Frontal cortex (tissue), 4 donors: Measurements from ENCODE around the gene TPGS1. TPM values are rescaled to one million over a fixed set of nuclear protein-coding genes. Genes with fewer than 3 reads are reported as not detected.

Source experiments
- DNase-seq, 2 donors: peaks; one replicate each; pipeline ENCODE4 v3.0.0; 2012; ENCODE audit warnings: low spot score in 2 of 2
- FAIRE-seq: peaks from 2 replicates; lab custom pipeline; 2012; peaks lifted over from hg19 to GRCh38; lab: Jason Lieb, UNC
- total RNA-seq: library from RNA; depleted of rRNA; stranded (reverse); fragments of >200 nt; gene quantifications from one replicate; pipeline ENCODE4 v1.2.3, GENCODE V29; 2014
- donor health status: control.
- donor health status: control.
- donor health status: control.

The TPGS1 gene
- total RNA-seq, 1 donor from 2014 or later = 26.1 TPM

DNA sequence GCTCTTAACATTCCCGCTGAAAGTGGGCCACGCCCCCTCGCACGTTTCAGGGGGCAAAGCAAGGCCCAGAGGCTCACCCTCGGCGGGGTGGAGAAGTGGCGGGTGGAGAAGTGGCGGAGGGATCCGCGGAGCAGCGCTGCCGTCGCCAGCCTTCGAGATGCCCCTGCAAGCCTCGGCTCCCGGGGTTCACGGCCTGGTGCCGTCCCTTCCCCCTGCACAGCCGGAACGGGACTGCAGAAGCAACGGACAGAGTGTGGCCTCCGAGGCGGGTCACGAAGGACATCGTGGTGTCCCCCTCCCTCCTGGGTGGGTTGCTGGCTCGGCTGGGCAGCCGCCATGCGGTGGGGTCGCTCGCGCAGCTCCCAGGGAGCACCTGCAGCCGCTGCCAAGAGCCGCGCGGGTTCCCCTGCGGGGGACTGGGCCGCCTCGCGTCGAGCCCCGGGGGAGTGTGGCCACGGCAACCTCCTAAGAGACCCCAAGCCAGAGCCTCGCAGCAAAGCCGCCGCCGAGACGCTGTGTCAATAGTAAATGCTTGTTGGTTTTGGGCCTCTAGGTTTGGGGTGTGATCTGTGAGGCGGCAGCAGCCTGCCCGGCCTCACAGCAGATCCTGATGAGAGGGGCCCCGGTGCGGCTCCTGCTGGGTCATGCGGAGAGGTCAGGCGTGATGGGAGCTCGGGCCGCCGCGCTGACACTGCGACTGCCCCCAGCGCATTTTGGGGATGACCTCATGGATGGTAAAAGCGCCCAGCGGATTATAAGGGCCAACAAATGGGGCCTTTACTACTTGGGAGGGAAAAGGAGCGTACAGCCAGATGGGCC, 5.5 kb downstream of the TPGS1 start:
- no peak for FAIRE-seq

DNA sequence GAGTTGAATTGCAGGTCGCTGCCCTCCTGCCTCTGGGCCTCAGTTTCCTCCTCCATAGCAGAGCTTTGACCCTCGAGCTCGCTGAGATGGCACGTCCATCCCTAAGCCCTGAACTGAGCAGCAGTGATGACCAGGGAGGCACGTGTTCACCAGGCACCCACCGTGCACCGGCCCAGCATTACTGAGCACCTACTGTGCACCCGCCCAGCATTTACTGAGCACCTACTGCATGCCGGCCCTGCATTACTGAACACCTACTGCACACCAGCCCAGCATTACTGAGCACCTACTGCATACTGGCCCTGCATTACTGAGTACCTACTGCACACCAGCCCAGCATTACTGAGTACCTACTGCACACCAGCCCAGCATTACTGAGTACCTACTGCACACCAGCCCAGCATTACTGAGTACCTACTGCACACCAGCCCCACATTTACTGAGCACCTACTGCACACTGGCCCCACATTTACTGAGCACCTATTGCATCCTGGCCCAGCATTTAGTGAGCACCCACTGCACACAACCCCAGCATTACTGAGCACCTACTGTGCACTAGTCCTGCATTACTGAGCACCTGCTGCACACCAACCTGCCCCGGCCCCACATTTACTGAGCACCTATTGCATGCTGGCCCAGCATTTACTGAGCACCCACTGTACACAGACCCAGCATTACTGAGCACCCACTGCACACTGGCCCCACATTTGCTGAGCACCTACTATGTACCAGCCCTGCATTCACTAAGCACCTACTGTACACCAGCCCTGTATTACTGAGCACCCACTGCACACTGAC, 6.3 kb downstream of the TPGS1 start:
- FAIRE-seq (no peak), DNase-seq (no peak)

More for the DNA sequence above, 5.5 kb downstream of the TPGS1 start:
- no peak for DNase-seq

DNA sequence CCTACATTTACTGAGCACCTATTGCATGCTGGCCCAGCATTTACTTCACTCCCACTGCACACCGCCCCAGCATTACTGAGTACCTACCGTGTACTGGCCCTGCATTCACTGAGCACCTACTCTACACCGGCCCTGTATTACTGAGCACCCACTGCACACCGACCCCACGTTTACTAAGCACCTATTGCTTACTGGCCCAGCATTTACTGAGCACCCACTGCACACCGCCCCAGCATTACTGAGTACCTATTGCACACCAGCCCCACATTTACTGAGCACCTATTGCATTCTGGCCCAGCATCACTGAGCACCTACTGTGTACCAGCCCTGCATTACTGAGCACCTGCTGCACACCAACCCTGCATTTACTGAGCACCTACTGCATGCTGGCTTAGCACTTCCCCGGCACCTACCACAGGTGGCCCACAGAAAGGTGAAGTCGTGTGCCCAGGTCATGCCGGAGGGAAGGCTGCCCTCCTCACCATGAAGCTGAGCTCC, 6.9 kb downstream of the TPGS1 start:
- FAIRE-seq = no peak

GRCh38 chr19:517721-518597, 10.7 kb downstream of the TPGS1 start:
- DNase-seq = no peak
- no peak for FAIRE-seq

More for the DNA sequence above, 6.9 kb downstream of the TPGS1 start:
- no peak for DNase-seq

DNA sequence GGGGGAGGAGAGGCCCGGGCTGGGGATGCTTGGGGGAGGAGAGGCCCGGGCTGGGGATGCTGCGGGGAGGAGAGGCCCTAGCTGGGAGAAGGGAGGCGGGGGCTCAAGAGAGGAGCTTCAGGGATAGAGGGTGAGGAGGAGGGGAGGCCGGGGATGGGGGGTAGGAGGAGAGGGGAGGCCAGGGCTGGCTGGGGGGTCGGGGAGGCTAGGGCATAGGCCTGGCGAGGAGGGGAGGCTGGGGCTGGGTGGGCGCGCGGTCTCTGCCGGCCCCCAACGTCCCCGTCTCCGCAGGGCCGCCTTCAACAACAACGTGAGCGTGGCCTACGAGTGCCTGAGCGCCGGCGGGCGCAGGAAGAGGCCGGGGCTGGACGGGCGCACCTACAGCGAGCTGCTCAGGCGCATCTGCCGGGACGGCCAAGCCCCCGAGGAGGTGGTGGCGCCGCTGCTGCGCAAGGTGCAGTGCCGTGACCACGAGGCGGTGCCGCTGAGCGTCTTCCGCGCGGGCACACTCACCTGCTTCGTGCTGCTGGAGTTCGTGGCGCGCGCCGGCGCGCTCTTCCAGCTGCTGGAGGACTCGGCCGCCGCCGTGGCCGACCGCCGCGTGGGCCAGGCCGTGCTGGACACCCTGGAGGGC, 11.4 kb downstream of the TPGS1 start:
- no peak for DNase-seq
- no peak for FAIRE-seq

GRCh38 chr19:519449-519865, 12.2 kb downstream of the TPGS1 start:
- no peak for DNase-seq
- no peak for FAIRE-seq

- FAIRE-seq (no peak), DNase-seq (no peak)
Measured at GRCh38 chr19:522726-523125, 15.4 kb downstream of the TPGS1 start.

DNA sequence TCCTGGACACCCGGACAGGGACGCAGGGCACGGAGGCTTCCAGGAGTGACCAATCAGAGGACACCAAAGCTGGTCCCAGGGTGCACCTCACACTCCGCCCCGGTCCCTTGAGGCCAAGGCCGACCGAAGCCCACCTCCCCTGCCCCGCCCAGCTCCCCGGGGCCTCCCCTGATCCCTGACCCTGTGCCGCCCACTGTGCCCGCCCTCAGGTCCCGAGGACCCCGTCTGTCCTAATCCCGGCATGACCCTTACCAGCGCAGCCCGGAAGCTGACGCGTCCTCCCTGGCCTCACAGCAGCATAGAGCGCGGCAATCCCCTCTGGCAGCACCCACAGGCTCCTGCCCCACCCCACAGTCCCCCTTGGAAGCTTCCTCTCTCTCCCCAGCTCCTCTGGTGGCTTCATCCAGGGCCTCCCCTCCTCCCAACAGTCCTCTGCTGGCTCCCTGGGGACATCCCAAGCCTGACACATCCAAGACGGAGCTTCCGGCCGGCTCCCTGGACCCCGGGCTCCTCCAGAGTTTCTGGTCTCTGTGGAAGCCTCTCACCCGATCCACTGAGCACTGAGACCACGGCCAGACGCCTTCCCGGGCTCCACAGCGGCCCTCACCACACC, 16.9 kb downstream of the TPGS1 start:
- DNase-seq (no peak), FAIRE-seq (no peak)

DNA sequence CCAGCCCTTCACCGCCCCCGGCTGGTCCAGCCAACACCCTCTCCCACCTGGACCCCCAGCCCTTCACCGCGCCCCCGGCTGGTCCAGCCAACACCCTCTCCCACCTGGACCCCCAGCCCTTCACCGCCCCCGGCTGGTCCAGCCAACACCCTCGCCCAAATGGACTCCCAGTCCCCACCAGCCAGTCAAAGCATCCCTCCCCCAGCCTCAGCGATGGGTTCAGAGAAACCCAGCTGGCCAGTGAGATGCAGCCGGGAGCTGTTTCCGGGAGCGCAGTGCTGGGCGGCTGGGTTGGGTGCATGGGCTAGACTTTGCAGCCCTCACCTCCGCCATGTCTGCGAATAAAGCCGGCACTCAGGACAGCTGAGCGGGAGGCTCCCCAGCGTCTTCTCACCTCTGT, 17.7 kb downstream of the TPGS1 start:
- DNase-seq (no peak), FAIRE-seq (no peak)

- no peak for DNase-seq
- no peak for FAIRE-seq
Measured at GRCh38 chr19:525857-526419, 18.6 kb downstream of the TPGS1 start.

DNA sequence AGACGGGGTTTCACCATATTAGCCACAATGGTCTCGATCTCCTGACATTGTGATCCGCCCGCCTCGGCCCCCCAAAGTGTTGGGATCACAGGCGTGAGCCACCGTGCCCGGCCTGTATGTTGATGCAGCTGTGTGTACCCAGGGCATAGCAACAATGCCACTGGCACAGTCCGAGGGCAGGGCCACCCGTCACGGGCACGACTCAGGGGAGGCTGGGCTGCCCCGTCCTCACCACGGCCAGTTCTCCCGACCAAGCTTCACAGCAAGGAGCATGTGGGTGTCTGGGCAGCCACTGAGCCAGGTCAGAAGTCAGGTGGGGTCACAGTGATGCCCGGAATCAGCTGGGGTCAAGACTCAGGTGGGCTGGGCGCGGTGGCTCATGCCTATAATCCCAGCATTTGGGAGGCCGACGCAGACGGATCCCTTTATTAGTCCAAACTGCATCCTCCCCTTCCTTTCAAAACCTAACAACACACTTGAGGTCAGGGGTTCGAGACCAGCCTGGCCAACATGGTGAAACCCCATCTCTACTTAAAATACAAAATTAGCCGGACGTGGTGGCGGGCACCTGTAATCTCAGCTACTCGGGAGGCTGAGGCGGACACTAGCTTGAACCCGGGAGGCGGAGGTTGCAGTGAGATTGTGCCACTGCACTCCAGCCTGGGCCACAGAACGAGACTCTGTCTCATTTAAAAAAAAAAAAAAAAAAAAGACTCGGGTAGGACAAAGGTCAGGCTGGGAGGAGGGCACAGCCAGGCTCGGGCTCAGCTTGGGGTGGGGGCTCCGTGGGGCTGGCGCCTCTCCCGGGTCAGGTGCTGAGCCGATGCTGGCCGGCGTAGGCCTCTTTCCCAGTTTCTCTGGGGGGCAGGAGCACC, 23.1 kb downstream of the TPGS1 start:
- DNase-seq (no peak), FAIRE-seq (no peak)

DNA sequence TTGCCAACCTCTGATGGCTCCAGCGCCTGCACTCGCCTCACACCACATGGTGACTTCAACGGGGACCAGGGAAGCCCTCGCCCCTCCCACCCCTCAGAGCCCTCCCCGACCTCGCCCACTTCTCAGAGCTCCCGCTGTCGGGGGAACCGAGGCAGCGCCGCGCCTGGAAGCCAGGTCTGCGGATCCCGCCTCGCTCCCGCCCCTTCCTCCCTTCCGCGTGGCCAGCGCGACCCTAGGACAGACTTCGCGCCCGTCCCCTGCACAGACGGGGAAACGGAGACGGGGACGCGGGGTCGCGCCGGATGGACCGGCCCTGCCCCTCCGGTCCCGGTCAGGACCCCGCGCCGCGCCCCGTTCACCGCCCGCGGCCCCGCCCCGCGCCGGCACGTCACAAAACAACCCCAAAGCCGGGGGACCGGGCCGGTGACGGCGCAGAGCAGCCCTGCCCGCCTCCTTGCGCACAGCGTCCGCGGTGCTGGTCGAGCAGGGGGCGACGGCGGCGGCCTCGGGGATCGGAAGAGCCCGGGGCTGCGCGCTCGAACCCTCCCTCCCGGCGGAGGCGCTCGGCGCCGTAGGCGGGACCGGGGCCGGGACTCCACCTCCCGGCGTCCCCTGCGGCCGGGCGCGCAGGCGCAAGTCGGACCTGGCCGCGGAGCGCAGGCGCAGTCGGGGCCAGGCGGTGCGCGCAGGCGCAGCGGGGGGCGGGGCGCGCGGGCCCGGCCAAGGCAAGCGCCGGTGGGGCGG, 23.9 kb downstream of the TPGS1 start:
- DNase-seq (peak; percentile 97 to 99), FAIRE-seq (no peak)

DNA sequence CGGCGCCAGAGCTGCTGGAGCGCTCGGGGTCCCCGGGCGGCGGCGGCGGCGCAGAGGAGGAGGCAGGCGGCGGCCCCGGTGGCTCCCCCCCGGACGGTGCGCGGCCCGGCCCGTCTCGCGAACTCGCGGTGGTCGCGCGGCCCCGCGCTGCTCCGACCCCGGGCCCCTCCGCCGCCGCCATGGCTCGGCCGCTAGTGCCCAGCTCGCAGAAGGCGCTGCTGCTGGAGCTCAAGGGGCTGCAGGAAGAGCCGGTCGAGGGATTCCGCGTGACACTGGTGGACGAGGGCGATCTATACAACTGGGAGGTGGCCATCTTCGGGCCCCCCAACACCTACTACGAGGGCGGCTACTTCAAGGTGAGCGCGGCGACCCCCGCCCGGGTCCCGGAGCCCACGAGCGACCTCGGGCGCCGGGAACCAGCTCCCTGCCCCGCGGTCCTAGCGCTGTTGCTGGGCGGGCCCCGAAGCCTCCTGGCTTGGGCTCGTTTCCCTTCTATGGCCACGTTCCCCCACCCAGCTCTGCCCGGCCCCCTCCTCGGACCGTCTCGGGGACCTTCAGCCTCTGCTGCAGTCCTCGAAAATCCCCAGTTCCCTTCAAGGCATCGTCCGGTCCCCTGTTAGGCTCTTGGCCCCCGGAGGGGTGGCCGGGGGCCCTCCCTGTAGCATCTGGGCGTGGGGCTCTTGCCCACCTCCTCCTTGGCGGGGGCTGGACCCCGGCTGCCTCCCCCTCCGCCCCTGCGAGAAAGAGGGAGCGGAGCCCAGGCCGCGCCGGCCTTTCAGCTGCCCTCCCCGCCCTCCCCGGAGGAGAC, 24.7 kb downstream of the TPGS1 start, which contains the start of gene CDC34:
Gene CDC34 (plus strand): TSS at position 8 of the 808 bp plus-strand sequence. CDS start 172 bp downstream, at position 180.
- peak in 1 of 2 donors; percentile 55 for DNase-seq
- FAIRE-seq = no peak

GRCh38 chr19:532561-533363, 25.5 kb downstream of the TPGS1 start:
- DNase-seq (peak; percentile 76 to 88), FAIRE-seq (no peak)

DNA sequence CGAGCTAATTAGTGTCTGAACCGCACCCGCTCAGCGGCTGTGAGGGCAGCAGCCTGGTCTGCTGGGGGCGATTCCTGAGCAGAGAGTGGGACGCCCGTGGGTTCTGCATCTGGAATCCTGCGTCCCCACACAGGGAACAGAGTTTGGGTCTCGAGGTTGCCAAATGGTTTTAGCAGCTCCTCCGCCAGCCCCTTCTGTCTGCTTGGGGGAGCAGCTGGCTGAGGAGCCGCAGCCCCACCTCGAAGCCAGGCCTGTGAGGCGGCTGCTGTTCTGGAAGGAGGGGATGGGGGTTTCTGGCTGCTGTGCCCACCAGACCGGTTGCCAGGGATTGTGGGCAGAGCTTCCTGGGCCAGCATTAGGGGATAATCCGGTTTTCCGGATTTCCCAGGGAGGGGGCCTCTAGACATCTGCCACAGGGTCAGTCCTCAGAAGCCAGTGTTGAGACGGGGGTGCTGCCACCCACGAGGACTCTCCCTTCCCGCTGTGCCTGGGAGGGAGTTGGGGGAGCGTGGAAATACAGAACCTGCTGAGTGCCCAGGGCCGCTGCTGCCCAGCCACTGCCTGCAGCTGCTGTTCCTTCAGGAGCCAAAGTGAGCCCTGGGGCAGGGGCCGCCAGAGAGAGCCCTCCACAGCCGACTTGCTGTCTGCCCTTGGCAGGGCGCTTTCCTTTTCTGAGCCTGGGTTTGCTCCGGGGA, 26.2 kb downstream of the TPGS1 start:
- DNase-seq (no peak), FAIRE-seq (no peak)
